Stimulated activated CD8-positive, alpha-beta memory T cell treated with anti-CD3 and anti-CD28 coated beads, Interleukin-15, amount 100 ng/mL, for 24 hours (primary cell): ENCODE measurements around the gene PHC2.

Experiments used
- DNase-seq: peaks from one replicate; pipeline ENCODE4 v3.0.0-alpha.2; 2020; ENCODE audit warnings: low read depth

The PHC2 gene

GRCh38 chr1:33388805-33389771 is 41.8 kb downstream of the PHC2 start:
- DNase-seq, result no peak

- no peak for DNase-seq
These were observed 43.3 kb downstream of the PHC2 start for GRCh38 chr1:33387625-33388024.

- no peak for DNase-seq
These were observed 45.6 kb downstream of the PHC2 start for GRCh38 chr1:33385251-33385650.

GRCh38 chr1:33384040-33384812 is 46.7 kb downstream of the PHC2 start:
- no peak for DNase-seq

GRCh38 chr1:33383489-33383888 is 47.4 kb downstream of the PHC2 start:
- DNase-seq, result no peak

- no peak for DNase-seq
These were observed 48.1 kb downstream of the PHC2 start for GRCh38 chr1:33382661-33383415.

GRCh38 chr1:33381977-33382376 is 48.9 kb downstream of the PHC2 start:
- DNase-seq, result no peak

- DNase-seq, result no peak
These were observed 50.1 kb downstream of the PHC2 start for GRCh38 chr1:33380811-33381210.

GRCh38 chr1:33379631-33380354 is 51.1 kb downstream of the PHC2 start:
- no peak for DNase-seq

GRCh38 chr1:33378976-33379375 is 51.9 kb downstream of the PHC2 start:
- no peak for DNase-seq

GRCh38 chr1:33378524-33378923 is 52.4 kb downstream of the PHC2 start:
- DNase-seq, result no peak

- DNase-seq, result no peak
These were observed 53.1 kb downstream of the PHC2 start for GRCh38 chr1:33377756-33378155.

GRCh38 chr1:33377013-33377412 is 53.9 kb downstream of the PHC2 start:
- no peak for DNase-seq

GRCh38 chr1:33375316-33375715 is 55.6 kb downstream of the PHC2 start:
- no peak for DNase-seq

- no peak for DNase-seq
These were observed 56.4 kb downstream of the PHC2 start for GRCh38 chr1:33374336-33375105.

GRCh38 chr1:33373606-33374005 is 57.3 kb downstream of the PHC2 start:
- no peak for DNase-seq

- no peak for DNase-seq
These were observed 58.2 kb downstream of the PHC2 start for GRCh38 chr1:33372677-33373076.

GRCh38 chr1:33372162-33372561 is 58.7 kb downstream of the PHC2 start:
- DNase-seq, result no peak

- no peak for DNase-seq
These were observed 59.6 kb downstream of the PHC2 start for GRCh38 chr1:33371334-33371733.

GRCh38 chr1:33370827-33371226 is 60.1 kb downstream of the PHC2 start:
- DNase-seq, result no peak

- no peak for DNase-seq
These were observed 60.6 kb downstream of the PHC2 start for GRCh38 chr1:33370301-33370700.
